HCT116 (cell line): ENCODE measurements around the gene MED19. TPM values are rescaled to one million over a fixed set of nuclear protein-coding genes. Genes with fewer than 3 reads are reported as not detected.

Experiments
- ATAC-seq: fragments of 200-7000 bp; cut with Tn5 transposase; 2 replicates; pipeline ENCODE4 v1.9.1; 2020; ENCODE audit warnings: mild to moderate bottlenecking, moderate library complexity
- BruUV-seq: library from RNA; stranded (reverse); fragments of 400-500 nt; replicated peaks from 2 replicates; lab custom pipeline; 2021; lab: Mats Ljungman, UMichigan
- CTCF ChIA-PET: fragments of 300-600 bp; sonication (Branson Sonifier 250); formaldehyde crosslinking; loops from one replicate; lab custom pipeline; 2021; ENCODE audit warnings: antibody characterized with exemption; lab: Charles Lee
- POLR2A ChIA-PET: fragments of 300-600, 350-600 bp; sonication (Branson Sonifier 250); formaldehyde crosslinking; loops from one replicate; lab custom pipeline; 2021; ENCODE audit warnings: antibody characterized with exemption; lab: Charles Lee
- RAD21 ChIA-PET, 2 experiments: fragments of 300-600 bp; sonication (Branson Sonifier 250); formaldehyde crosslinking; loops; one replicate each; lab custom pipeline; 2023; ENCODE audit warnings: low total read pairs in 2 of 2; ENCODE audit not compliant: uncharacterized antibody in 2 of 2, unreplicated experiment in 2 of 2, low non-redundant PET in 1 of 2; lab: Charles Lee
- DNase-seq: peaks from one replicate; pipeline ENCODE4 v3.0.0-alpha.2; 2010; ENCODE audit warnings: low read depth, low spot score
- H2AFZ ChIP-seq: fragments of 200-600 bp; shearing (Covaris generic), sonication (generic); 2 replicates; pipeline ENCODE4 v1.6.1; 2017; ENCODE audit warnings: low read depth, mixed run types, mixed read lengths, antibody characterized with exemption, low read length; ENCODE audit not compliant: poor library complexity, severe bottlenecking
- H3K27ac ChIP-seq: 2 replicates; pipeline ENCODE4 v1.5.1; 2012; ENCODE audit warnings: low read depth, low read length
- H3K27me3 ChIP-seq: fragments of 200-600 bp; sonication (generic); 2 replicates; pipeline ENCODE4 v1.6.1; 2016; ENCODE audit warnings: mixed run types, low read length, mixed read lengths; ENCODE audit not compliant: insufficient read depth
- H3K36me3 ChIP-seq, 2 experiments: fragments of 200-500 bp in 1 of 2; fragments of 200-600 bp in 1 of 2; sonication (Bioruptor generic) in 1 of 2; sonication (generic) in 1 of 2; 2 replicates each; pipeline versions ENCODE4 v1.5.1 to v1.6.1; 2014 to 2016; ENCODE audit warnings: low read length in 2 of 2, inconsistent platforms in 1 of 2, mixed read lengths in 1 of 2, mixed run types in 1 of 2; ENCODE audit not compliant: insufficient read depth in 2 of 2, control insufficient read depth in 1 of 2
- H3K4me1 ChIP-seq, 2 experiments: fragments of 200-600 bp in 1 of 2; sonication (generic) in 1 of 2; 2 replicates each; pipeline versions ENCODE4 v1.5.1 to v1.6.1; 2012 to 2017; ENCODE audit warnings: low read length in 2 of 2, inconsistent platforms in 1 of 2, mild to moderate bottlenecking in 1 of 2, mixed read lengths in 1 of 2, mixed run types in 1 of 2, moderate library complexity in 1 of 2; ENCODE audit not compliant: insufficient read depth in 2 of 2, control insufficient read depth in 1 of 2
- H3K4me2 ChIP-seq: fragments of 200-600 bp; sonication (generic); 2 replicates; pipeline ENCODE4 v1.6.1; 2017; ENCODE audit warnings: mixed run types, low read length, mixed read lengths
- H3K4me3 ChIP-seq, 2 experiments: fragments of 200-600 bp in 1 of 2; sonication (generic) in 1 of 2; replicated peaks in 1 of 2; 2 replicates each; pipeline ENCODE4 v1.5.1; 2011 to 2016; ENCODE audit warnings: low read length in 2 of 2, control low read depth in 1 of 2, low read depth in 1 of 2, mild to moderate bottlenecking in 1 of 2, mixed read lengths in 1 of 2, mixed run types in 1 of 2
- H3K79me2 ChIP-seq: fragments of 200-600 bp; sonication (generic); 2 replicates; pipeline ENCODE4 v1.6.1; 2017; ENCODE audit warnings: mild to moderate bottlenecking, mixed run types, low read length, moderate library complexity, mixed read lengths; ENCODE audit not compliant: insufficient read depth
- H3K9ac ChIP-seq: fragments of 200-600 bp; sonication (generic); 2 replicates; pipeline ENCODE4 v1.6.1; 2016; ENCODE audit warnings: low read length, mixed read lengths
- H3K9me2 ChIP-seq: fragments of 200-600 bp; sonication (generic), shearing (Covaris generic); 2 replicates; pipeline ENCODE4 v1.6.1; 2017; ENCODE audit warnings: mixed run types, mild to moderate bottlenecking, moderate library complexity; ENCODE audit not compliant: insufficient read depth
- H3K9me3 ChIP-seq, 2 experiments: fragments of 200-500 bp in 1 of 2; fragments of 200-600 bp in 1 of 2; sonication (Bioruptor generic) in 1 of 2; sonication (generic) in 1 of 2; 2 replicates each; pipeline ENCODE4 v1.6.1; 2014 to 2017; ENCODE audit warnings: low read length in 2 of 2, mixed read lengths in 2 of 2, inconsistent platforms in 1 of 2, low read depth in 1 of 2, mild to moderate bottlenecking in 1 of 2, mixed run types in 1 of 2, moderate library complexity in 1 of 2; ENCODE audit not compliant: control insufficient read depth in 1 of 2, insufficient read depth in 1 of 2
- H4K20me1 ChIP-seq: fragments of 200-600 bp; sonication (generic), shearing (Covaris generic); 2 replicates; pipeline ENCODE4 v1.6.1; 2017; ENCODE audit warnings: mixed run types, mild to moderate bottlenecking, moderate library complexity; ENCODE audit not compliant: insufficient read depth
- CBX3 ChIP-seq: IDR thresholded peaks from 2 replicates; pipeline ENCODE4 v1.6.1; 2012; ENCODE audit warnings: low read depth
- CEBPB ChIP-seq: IDR thresholded peaks from 2 replicates; pipeline ENCODE4 v1.6.1; 2012; ENCODE audit warnings: low read depth
- EGR1 ChIP-seq: IDR thresholded peaks from 2 replicates; pipeline ENCODE4 v1.6.1; 2012; ENCODE audit warnings: low read depth
- ELF1 ChIP-seq: IDR thresholded peaks from 2 replicates; pipeline ENCODE4 v1.6.1; 2012; ENCODE audit warnings: low read depth, borderline replicate concordance
- EZH2 ChIP-seq: fragments of 200-600 bp; sonication (generic); IDR thresholded peaks from 2 replicates; pipeline ENCODE4 v1.6.1; 2017; ENCODE audit warnings: antibody characterized with exemption, mixed run types
- EZH2phosphoT487 ChIP-seq: fragments of 200-600 bp; IDR thresholded peaks from 2 replicates; pipeline ENCODE4 v1.6.1; 2018; ENCODE audit warnings: antibody characterized with exemption, borderline replicate concordance
- FOSL1 ChIP-seq: IDR thresholded peaks from 2 replicates; pipeline ENCODE4 v1.6.1; 2012; ENCODE audit warnings: low read depth
- POLR2A ChIP-seq: IDR thresholded peaks from 2 replicates; pipeline ENCODE4 v1.7.0; 2011; ENCODE audit warnings: borderline replicate concordance; ENCODE audit not compliant: insufficient read depth, insufficient read length; ENCODE audit errors: extremely low read depth
- POLR2AphosphoS5 ChIP-seq: IDR thresholded peaks from 2 replicates; pipeline ENCODE4 v1.6.1; 2011; ENCODE audit warnings: mild to moderate bottlenecking, low read depth, low read length, moderate library complexity
- RAD21 ChIP-seq: IDR thresholded peaks from 2 replicates; pipeline ENCODE4 v1.6.1; 2012; ENCODE audit warnings: low read depth, mild to moderate bottlenecking
- REST ChIP-seq: IDR thresholded peaks from 2 replicates; pipeline ENCODE4 v1.6.1; 2012; ENCODE audit warnings: low read depth
- SP1 ChIP-seq: IDR thresholded peaks from 2 replicates; pipeline ENCODE4 v1.6.1; 2012; ENCODE audit warnings: low read depth
- SRF ChIP-seq: IDR thresholded peaks from 2 replicates; pipeline ENCODE4 v1.6.1; 2012; ENCODE audit warnings: low read depth
- TCF7L2 ChIP-seq: IDR thresholded peaks from 2 replicates; pipeline ENCODE4 v1.7.0; 2011; ENCODE audit warnings: borderline replicate concordance, inconsistent platforms; ENCODE audit not compliant: insufficient read depth, insufficient read length; ENCODE audit errors: extremely low read depth
- YY1 ChIP-seq: IDR thresholded peaks from 2 replicates; pipeline ENCODE4 v1.6.1; 2011; ENCODE audit warnings: low read length, low read depth, moderate library complexity, mild to moderate bottlenecking; ENCODE audit not compliant: insufficient replicate concordance; ENCODE audit errors: extremely low read depth
- ZFX ChIP-seq: fragments of 450-650 bp; IDR thresholded peaks from 2 replicates; pipeline ENCODE4 v1.6.1; 2017
- ZNF274 ChIP-seq: fragments of 200-500 bp; sonication (Bioruptor generic); IDR thresholded peaks from 2 replicates; pipeline ENCODE4 v1.6.1; 2014; ENCODE audit warnings: mild to moderate bottlenecking, low read depth, low read length, inconsistent platforms
- intact Hi-C: fragments of 100-400 bp; cut with micrococcal nuclease; formaldehyde crosslinking; loops from 2 replicates; pipeline ENCODE4 v1.10.0; 2022
- total RNA-seq: library from RNA; stranded (reverse); gene quantifications from one replicate; pipeline ENCODE4 v1.2.1, GENCODE V29; 2021; ENCODE audit not compliant: unreplicated experiment
- TF ChIP-seq, protein P1 (sequence below): IDR thresholded peaks from 2 replicates; pipeline ENCODE4 v1.6.1; 2011; ENCODE audit warnings: mild to moderate bottlenecking, low read length, moderate library complexity; ENCODE audit not compliant: insufficient replicate concordance; ENCODE audit errors: extremely low read depth
- TF ChIP-seq, protein P2 (sequence below): IDR thresholded peaks from 2 replicates; pipeline ENCODE4 v1.6.1; 2012
- TF ChIP-seq, protein P3 (sequence below), 3 experiments: fragments of 200-600 bp in 1 of 3; sonication (generic) in 1 of 3; IDR thresholded peaks in 2 of 3; conservative IDR thresholded peaks in 1 of 3; 2 replicates each; pipeline ENCODE4 v1.5.1; 2012 to 2017; ENCODE audit warnings: low read depth in 2 of 3, low read length in 2 of 3, antibody characterized with exemption in 1 of 3, borderline replicate concordance in 1 of 3, control low read depth in 1 of 3, mild to moderate bottlenecking in 1 of 3, mixed read lengths in 1 of 3, mixed run types in 1 of 3, moderate library complexity in 1 of 3; ENCODE audit not compliant: insufficient read depth in 1 of 3

The MED19 gene
- total RNA-seq, 1 experiment from 2014 or later = 18.0 TPM

- ChIA-PET CTCF (no interaction called here), POLR2A (interaction anchor here (0.8 kb wide), 1 partner anchor 16 kb away, joined by 5 read pairs; the partner anchor contains the start of gene CTNND1)
- BruUV-seq = no TSS peak
These were observed 33.2 kb upstream of the MED19 start for GRCh38 chr11:57745206-57745605.

More at GRCh38 chr11:57745206-57745605, 33.2 kb upstream of the MED19 start:
- Histone ChIP-seq H3K4me3 (no peak overlapping the region), H3K27ac (no peak overlapping the region), H2AFZ (no peak overlapping the region), H3K9me2 (no peaks in the 10 kb centered on the region), H3K4me2 (no peak overlapping the region), H3K27me3 (no peaks in the 10 kb centered on the region), H3K9ac (no peak overlapping the region), H3K9me3 (no peaks in the 10 kb centered on the region), H3K36me3 (peaks cover 12 to 24% of the 10 kb centered on the region in 2 experiments; a peak in 3 of 4 replicates), H3K4me1 (peaks cover 0 to 16% of the 10 kb centered on the region in 2 experiments; a peak in 2 of 4 replicates), H3K79me2 (peaks cover 26% of the 10 kb centered on the region), H4K20me1 (no peaks in the 10 kb centered on the region)
- RAD21 ChIA-PET = no interaction called here
- no peak for ATAC-seq
- intact Hi-C loops = no loop called here
- TF ChIP-seq TCF7L2 (no peak), POLR2A (no peak), YY1 (no peak), ZNF274 (no peak), SP1 (no peak), FOSL1 (no peak), ZFX (no peak), EGR1 (no peak), RAD21 (no peak), REST (no peak), CEBPB (no peak), SRF (no peak), POLR2AphosphoS5 (no peak), EZH2 (no peak), ELF1 (no peak), EZH2phosphoT487 (no peak), CBX3 (no peak)
- TF ChIP-seq, protein P1, sequence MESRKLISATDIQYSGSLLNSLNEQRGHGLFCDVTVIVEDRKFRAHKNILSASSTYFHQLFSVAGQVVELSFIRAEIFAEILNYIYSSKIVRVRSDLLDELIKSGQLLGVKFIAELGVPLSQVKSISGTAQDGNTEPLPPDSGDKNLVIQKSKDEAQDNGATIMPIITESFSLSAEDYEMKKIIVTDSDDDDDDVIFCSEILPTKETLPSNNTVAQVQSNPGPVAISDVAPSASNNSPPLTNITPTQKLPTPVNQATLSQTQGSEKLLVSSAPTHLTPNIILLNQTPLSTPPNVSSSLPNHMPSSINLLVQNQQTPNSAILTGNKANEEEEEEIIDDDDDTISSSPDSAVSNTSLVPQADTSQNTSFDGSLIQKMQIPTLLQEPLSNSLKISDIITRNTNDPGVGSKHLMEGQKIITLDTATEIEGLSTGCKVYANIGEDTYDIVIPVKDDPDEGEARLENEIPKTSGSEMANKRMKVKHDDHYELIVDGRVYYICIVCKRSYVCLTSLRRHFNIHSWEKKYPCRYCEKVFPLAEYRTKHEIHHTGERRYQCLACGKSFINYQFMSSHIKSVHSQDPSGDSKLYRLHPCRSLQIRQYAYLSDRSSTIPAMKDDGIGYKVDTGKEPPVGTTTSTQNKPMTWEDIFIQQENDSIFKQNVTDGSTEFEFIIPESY = no peak
- TF ChIP-seq, protein P2, sequence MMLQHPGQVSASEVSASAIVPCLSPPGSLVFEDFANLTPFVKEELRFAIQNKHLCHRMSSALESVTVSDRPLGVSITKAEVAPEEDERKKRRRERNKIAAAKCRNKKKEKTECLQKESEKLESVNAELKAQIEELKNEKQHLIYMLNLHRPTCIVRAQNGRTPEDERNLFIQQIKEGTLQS = no peak
- TF ChIP-seq, protein P3, sequence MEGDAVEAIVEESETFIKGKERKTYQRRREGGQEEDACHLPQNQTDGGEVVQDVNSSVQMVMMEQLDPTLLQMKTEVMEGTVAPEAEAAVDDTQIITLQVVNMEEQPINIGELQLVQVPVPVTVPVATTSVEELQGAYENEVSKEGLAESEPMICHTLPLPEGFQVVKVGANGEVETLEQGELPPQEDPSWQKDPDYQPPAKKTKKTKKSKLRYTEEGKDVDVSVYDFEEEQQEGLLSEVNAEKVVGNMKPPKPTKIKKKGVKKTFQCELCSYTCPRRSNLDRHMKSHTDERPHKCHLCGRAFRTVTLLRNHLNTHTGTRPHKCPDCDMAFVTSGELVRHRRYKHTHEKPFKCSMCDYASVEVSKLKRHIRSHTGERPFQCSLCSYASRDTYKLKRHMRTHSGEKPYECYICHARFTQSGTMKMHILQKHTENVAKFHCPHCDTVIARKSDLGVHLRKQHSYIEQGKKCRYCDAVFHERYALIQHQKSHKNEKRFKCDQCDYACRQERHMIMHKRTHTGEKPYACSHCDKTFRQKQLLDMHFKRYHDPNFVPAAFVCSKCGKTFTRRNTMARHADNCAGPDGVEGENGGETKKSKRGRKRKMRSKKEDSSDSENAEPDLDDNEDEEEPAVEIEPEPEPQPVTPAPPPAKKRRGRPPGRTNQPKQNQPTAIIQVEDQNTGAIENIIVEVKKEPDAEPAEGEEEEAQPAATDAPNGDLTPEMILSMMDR (IDR thresholded peaks at IDR 0.05 in 2 of 3, conservative IDR thresholded peaks at IDR 0.05 in 1 of 3; ENCODE audit: borderline replicate concordance in 1 of 3, insufficient read depth in 1 of 3, low read depth in 2 of 3, low read length in 2 of 3) = no peak
- DNase-seq = no peak
